Measurements from ENCODE around the gene LAMC2. TPM values are rescaled to one million over a fixed set of nuclear protein-coding genes. Genes with fewer than 3 reads are reported as not detected.

LAMC2 gene
- total RNA-seq, 4 donors from 2014 or later, result 2.4 to 4.2 (median 2.8) TPM

DNA sequence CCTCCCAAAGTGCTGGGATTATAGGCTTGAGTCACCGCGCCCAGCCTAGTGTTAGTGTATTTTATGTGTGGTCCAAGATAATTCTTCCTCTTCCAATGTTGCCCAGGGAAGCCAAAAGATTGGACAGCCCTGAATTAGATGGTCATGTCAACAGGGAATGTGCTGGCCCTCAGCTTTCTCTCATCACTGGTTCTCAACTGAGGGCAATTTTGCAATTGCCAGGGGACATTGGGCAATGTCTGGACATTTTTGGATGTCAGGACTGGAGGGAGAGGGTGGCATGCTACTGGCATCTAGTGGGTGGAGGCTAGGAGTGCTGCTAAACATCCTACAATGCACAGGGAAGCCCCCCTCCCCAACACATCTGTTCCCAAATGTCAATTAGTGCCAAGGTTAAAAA lies 95.0 kb downstream of the LAMC2 start:
- TF ChIP-seq, protein P1, sequence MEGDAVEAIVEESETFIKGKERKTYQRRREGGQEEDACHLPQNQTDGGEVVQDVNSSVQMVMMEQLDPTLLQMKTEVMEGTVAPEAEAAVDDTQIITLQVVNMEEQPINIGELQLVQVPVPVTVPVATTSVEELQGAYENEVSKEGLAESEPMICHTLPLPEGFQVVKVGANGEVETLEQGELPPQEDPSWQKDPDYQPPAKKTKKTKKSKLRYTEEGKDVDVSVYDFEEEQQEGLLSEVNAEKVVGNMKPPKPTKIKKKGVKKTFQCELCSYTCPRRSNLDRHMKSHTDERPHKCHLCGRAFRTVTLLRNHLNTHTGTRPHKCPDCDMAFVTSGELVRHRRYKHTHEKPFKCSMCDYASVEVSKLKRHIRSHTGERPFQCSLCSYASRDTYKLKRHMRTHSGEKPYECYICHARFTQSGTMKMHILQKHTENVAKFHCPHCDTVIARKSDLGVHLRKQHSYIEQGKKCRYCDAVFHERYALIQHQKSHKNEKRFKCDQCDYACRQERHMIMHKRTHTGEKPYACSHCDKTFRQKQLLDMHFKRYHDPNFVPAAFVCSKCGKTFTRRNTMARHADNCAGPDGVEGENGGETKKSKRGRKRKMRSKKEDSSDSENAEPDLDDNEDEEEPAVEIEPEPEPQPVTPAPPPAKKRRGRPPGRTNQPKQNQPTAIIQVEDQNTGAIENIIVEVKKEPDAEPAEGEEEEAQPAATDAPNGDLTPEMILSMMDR (IDR thresholded peaks at IDR 0.05; ENCODE audit: low read depth), result no peak

DNA sequence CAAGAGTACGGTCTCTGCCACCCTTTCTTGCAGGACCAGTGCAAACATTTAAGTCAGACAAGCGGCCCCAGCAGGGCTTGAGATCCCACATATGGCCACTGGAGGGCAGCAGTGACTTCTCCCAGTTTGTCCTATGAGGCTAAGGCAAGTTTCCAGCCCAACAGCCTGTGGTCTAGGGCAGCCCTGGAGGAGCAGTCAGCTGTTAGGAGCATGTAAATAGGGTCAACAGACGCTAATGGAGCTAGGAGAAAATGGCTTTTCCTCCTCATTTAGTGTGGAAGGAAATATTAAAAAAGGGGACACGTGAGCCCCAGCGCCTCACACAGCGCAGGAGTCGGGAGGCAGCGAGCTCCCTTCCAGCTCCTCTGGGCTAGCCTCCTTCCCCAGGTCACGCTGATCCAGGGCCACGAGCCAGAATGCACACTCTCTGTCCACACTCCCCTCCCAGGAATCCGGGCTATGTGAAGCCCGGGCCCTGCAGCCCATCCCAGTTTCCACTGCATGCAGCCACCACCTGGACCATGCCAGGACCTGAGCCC lies 95.6 kb downstream of the LAMC2 start:
- TF ChIP-seq, protein P1 (IDR thresholded peaks at IDR 0.05; ENCODE audit: low read depth), result no peak

DNA sequence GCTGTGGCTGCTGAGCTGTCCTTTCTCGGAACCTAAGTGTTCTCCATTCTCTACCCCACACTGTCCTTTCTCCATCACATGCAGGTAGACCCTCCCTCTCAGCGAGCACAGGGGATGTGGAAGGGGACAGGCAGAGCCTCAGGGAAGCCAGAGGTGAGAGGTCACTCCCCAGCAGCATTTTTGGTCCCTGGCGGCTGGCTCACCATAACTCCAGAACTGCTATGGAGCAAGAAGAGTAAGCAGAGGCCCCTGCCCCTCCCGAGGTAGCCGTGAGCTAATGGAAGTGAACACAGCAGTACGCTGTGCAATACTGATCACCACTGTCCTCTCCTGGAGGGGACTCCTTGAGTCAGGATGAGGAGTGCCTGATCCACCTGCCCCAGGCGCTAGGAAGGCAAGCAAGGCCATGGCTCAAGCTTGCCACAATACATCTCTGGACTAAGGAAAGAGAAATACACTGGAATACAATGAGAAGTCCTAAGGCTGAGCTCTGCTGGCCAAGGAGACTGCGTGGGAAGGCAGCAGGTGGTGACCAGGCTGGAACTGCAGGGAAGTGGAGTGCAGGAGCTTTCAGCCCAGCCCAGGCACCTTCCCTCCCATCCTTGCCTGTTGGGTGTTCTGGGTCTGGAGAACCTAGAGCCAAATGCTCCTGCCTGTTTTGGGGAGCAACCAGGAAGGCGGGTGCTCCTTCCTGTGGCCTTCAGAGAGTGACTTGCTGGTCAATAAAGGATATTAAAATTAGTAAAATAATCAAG lies 96.2 kb downstream of the LAMC2 start:
- TF ChIP-seq, protein P1 (IDR thresholded peaks at IDR 0.05; ENCODE audit: low read depth), result no peak

DNA sequence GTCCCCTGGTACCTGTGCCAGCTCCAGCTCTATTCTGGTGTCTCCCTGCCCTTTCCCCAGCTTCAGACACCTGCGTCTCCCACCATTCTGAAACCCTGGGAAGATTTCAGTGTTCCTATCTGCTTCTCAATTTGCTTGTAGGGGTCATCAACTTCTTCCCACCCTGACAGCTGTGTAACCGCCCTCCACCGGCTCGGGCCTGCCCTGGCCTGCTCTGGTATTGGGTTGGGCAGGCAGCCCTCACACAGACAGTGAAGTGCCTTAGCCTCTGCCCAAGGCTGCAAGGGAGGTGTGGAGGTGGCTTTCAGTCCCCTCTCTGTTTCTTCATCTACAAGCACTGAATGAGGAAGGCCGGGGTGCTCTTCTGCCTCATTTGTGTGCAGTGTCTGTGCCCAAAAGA lies 97.2 kb downstream of the LAMC2 start:
- TF ChIP-seq, protein P1 (IDR thresholded peaks at IDR 0.05; ENCODE audit: low read depth), result no peak

DNA sequence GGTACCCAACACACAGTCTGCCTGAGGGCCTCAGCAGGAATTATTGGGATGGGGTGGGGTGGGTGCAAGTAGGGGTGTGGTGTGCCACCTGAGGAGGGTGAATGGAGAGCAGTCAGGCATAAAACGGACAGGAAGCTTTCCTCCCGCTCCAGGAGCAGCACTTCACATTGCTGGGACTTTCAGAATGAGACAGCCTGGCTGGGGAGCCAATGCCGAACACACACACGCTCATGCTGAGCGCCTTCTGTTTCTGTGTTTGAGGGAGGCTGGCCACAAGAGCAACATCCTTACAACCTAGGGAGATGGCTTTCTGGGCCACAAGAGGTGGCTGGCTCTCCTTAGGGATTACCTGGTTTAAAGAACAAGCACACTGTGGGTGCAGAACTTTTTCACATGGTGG lies 98.0 kb downstream of the LAMC2 start:
- TF ChIP-seq, protein P1 (IDR thresholded peaks at IDR 0.05; ENCODE audit: low read depth), result no peak

DNA sequence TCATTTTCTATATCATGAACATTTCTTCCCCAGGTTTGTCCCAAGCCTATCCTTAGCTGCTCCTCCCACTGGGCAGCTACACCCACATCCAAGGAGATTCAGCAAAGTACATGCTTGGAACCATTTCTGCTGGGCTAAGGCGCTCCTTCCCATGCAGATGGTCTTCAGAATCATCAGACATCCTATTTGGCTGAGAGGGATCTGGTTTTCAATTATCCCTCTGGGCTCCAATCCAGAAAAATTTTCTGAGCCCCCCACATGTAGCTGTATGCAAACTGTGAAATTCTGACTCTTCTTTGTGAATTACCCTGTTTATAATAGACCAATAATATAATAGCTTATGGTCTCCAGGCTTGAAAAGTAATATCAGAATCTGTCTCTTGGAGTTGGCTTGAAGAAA lies 99.2 kb downstream of the LAMC2 start:
- TF ChIP-seq, protein P1 (IDR thresholded peaks at IDR 0.05; ENCODE audit: low read depth), result no peak

DNA sequence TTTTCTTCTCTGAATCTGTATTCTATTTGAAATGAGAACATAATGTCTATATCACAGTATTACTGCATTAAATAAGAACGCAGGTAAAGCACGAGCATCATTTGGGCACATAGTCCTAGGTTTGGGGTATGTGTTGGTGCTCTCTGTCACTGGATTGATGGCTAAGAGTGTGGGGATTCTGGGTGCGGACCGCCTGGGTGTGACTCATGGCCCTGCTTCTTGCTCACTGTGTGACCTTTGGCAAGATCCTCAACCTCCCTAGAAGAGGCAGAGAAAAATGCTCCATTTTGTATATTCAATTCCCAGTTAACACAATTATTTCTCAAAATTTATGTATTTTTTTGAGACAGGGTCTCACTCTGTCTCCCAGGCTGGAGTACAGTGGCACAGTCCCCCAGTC lies 99.7 kb downstream of the LAMC2 start:
- TF ChIP-seq, protein P1 (IDR thresholded peaks at IDR 0.05; ENCODE audit: low read depth), result no peak

Measured in subcutaneous adipose tissue (tissue), 4 donors.